T-helper 2 cell treated with Interferon-gamma antibody and Interleukin-4, amounts not matched to agents 5 μg/mL and 100 μg/mL, for 36 hours (primary cell): ENCODE results near the gene APBB1IP.

ENCODE experiments used
- DNase-seq: peaks from one replicate; pipeline ENCODE4 v3.0.0; 2021; ENCODE audit warnings: low spot score
- H3K27ac Mint-ChIP-seq: one replicate; pipeline ENCODE4 v1.8.0; 2021; ENCODE audit warnings: mild to moderate bottlenecking, mixed read lengths
- H3K27me3 Mint-ChIP-seq: one replicate; pipeline ENCODE4 v1.8.0; 2021; ENCODE audit warnings: low read depth, mixed read lengths
- H3K36me3 Mint-ChIP-seq: one replicate; pipeline ENCODE4 v1.8.0; 2021; ENCODE audit warnings: low read depth, mixed read lengths
- H3K4me1 Mint-ChIP-seq: one replicate; pipeline ENCODE4 v1.8.0; 2021; ENCODE audit warnings: low read depth, mixed read lengths
- H3K4me3 Mint-ChIP-seq: one replicate; pipeline ENCODE4 v1.8.0; 2022; ENCODE audit warnings: mild to moderate bottlenecking, moderate library complexity, mixed read lengths
- H3K9me3 Mint-ChIP-seq: one replicate; pipeline ENCODE4 v1.8.0; 2021; ENCODE audit warnings: mixed read lengths

Gene APBB1IP

GRCh38 chr10:26517141-26517867 is 79.2 kb downstream of the APBB1IP start:
- Mint-ChIP-seq H3K36me3 (peaks cover 79% of the 10 kb centered on the region), H3K9me3 (peaks cover 17% of the 10 kb centered on the region), H3K4me3 (no peak overlapping the region), H3K4me1 (no peaks in the 10 kb centered on the region), H3K27me3 (no peaks in the 10 kb centered on the region), H3K27ac (peak overlapping the region; percentile 14)
- DNase-seq, result no peak

- H3K27me3 Mint-ChIP-seq, result no peaks in the 10 kb centered on the region
- DNase-seq, result no peak
- peaks cover 13% of the 10 kb centered on the region for H3K9me3 Mint-ChIP-seq
- no peaks in the 10 kb centered on the region for H3K4me1 Mint-ChIP-seq
- H3K4me3 Mint-ChIP-seq, result no peak overlapping the region
- peaks cover 72% of the 10 kb centered on the region for H3K36me3 Mint-ChIP-seq
- no peak overlapping the region for H3K27ac Mint-ChIP-seq
Measured at GRCh38 chr10:26519803-26520202, 81.7 kb downstream of the APBB1IP start.

- H3K4me3 Mint-ChIP-seq, result no peak overlapping the region
- H3K27me3 Mint-ChIP-seq, result no peaks in the 10 kb centered on the region
- H3K9me3 Mint-ChIP-seq, result peaks cover 13% of the 10 kb centered on the region
- no peak overlapping the region for H3K27ac Mint-ChIP-seq
- DNase-seq, result no peak
- peaks cover 70% of the 10 kb centered on the region for H3K36me3 Mint-ChIP-seq
- H3K4me1 Mint-ChIP-seq, result peaks cover 2% of the 10 kb centered on the region
Measured at GRCh38 chr10:26520575-26520974, 82.4 kb downstream of the APBB1IP start.

GRCh38 chr10:26524161-26524896 is 86.2 kb downstream of the APBB1IP start:
- Mint-ChIP-seq H3K4me3 (no peak overlapping the region), H3K27me3 (no peaks in the 10 kb centered on the region), H3K27ac (no peak overlapping the region), H3K36me3 (peaks cover 60% of the 10 kb centered on the region), H3K4me1 (peaks cover 2% of the 10 kb centered on the region), H3K9me3 (peaks cover 10% of the 10 kb centered on the region)
- DNase-seq, result no peak

GRCh38 chr10:26525586-26525985 is 87.4 kb downstream of the APBB1IP start:
- Mint-ChIP-seq H3K4me3 (no peak overlapping the region), H3K27ac (no peak overlapping the region), H3K9me3 (no peaks in the 10 kb centered on the region), H3K27me3 (no peaks in the 10 kb centered on the region), H3K4me1 (peaks cover 2% of the 10 kb centered on the region), H3K36me3 (peaks cover 48% of the 10 kb centered on the region)
- DNase-seq, result no peak

GRCh38 chr10:26527018-26527417 is 88.9 kb downstream of the APBB1IP start:
- peaks cover 45% of the 10 kb centered on the region for H3K36me3 Mint-ChIP-seq
- H3K4me3 Mint-ChIP-seq, result no peak overlapping the region
- H3K9me3 Mint-ChIP-seq, result no peaks in the 10 kb centered on the region
- no peak for DNase-seq
- no peak overlapping the region for H3K27ac Mint-ChIP-seq
- H3K27me3 Mint-ChIP-seq, result no peaks in the 10 kb centered on the region
- peaks cover 2% of the 10 kb centered on the region for H3K4me1 Mint-ChIP-seq

GRCh38 chr10:26528048-26528447 is 89.9 kb downstream of the APBB1IP start:
- Mint-ChIP-seq H3K27ac (no peak overlapping the region), H3K4me1 (peaks cover 2% of the 10 kb centered on the region), H3K4me3 (no peak overlapping the region), H3K27me3 (no peaks in the 10 kb centered on the region), H3K36me3 (peaks cover 44% of the 10 kb centered on the region), H3K9me3 (no peaks in the 10 kb centered on the region)
- DNase-seq, result no peak

- Mint-ChIP-seq H3K36me3 (peaks cover 42% of the 10 kb centered on the region), H3K27ac (no peak overlapping the region), H3K27me3 (no peaks in the 10 kb centered on the region), H3K4me1 (peaks cover 2% of the 10 kb centered on the region), H3K9me3 (no peaks in the 10 kb centered on the region), H3K4me3 (no peak overlapping the region)
- no peak for DNase-seq
Measured at GRCh38 chr10:26528715-26529393, 90.7 kb downstream of the APBB1IP start.

- no peak overlapping the region for H3K4me3 Mint-ChIP-seq
- DNase-seq, result no peak
- peaks cover 1% of the 10 kb centered on the region for H3K4me1 Mint-ChIP-seq
- H3K9me3 Mint-ChIP-seq, result no peaks in the 10 kb centered on the region
- no peak overlapping the region for H3K27ac Mint-ChIP-seq
- peaks cover 37% of the 10 kb centered on the region for H3K36me3 Mint-ChIP-seq
- H3K27me3 Mint-ChIP-seq, result no peaks in the 10 kb centered on the region
Measured at GRCh38 chr10:26534384-26534783, 96.2 kb downstream of the APBB1IP start.

GRCh38 chr10:26540601-26541000 is 102.5 kb downstream of the APBB1IP start:
- Mint-ChIP-seq H3K27me3 (no peaks in the 10 kb centered on the region), H3K4me3 (no peak overlapping the region), H3K9me3 (no peaks in the 10 kb centered on the region), H3K27ac (peak overlapping the region; percentile 15), H3K36me3 (peaks cover 50% of the 10 kb centered on the region), H3K4me1 (peaks cover 21% of the 10 kb centered on the region)
- no peak for DNase-seq

- H3K9me3 Mint-ChIP-seq, result peaks cover 6% of the 10 kb centered on the region
- peaks cover 21% of the 10 kb centered on the region for H3K4me1 Mint-ChIP-seq
- H3K27ac Mint-ChIP-seq, result peak overlapping the region; percentile 64
- no peaks in the 10 kb centered on the region for H3K27me3 Mint-ChIP-seq
- DNase-seq, result no peak
- no peak overlapping the region for H3K4me3 Mint-ChIP-seq
- H3K36me3 Mint-ChIP-seq, result peaks cover 61% of the 10 kb centered on the region
Measured at GRCh38 chr10:26543567-26544306, 105.6 kb downstream of the APBB1IP start.

GRCh38 chr10:26544932-26545331 is 106.8 kb downstream of the APBB1IP start:
- DNase-seq, result no peak
- no peak overlapping the region for H3K4me3 Mint-ChIP-seq
- peaks cover 18% of the 10 kb centered on the region for H3K9me3 Mint-ChIP-seq
- H3K36me3 Mint-ChIP-seq, result peaks cover 67% of the 10 kb centered on the region
- H3K27ac Mint-ChIP-seq, result no peak overlapping the region
- H3K4me1 Mint-ChIP-seq, result peaks cover 19% of the 10 kb centered on the region
- no peaks in the 10 kb centered on the region for H3K27me3 Mint-ChIP-seq

GRCh38 chr10:26550774-26551526 is 112.8 kb downstream of the APBB1IP start:
- no peaks in the 10 kb centered on the region for H3K4me1 Mint-ChIP-seq
- no peaks in the 10 kb centered on the region for H3K27me3 Mint-ChIP-seq
- H3K36me3 Mint-ChIP-seq, result peaks cover 78% of the 10 kb centered on the region
- no peak for DNase-seq
- no peak overlapping the region for H3K27ac Mint-ChIP-seq
- H3K4me3 Mint-ChIP-seq, result no peak overlapping the region
- peaks cover 27% of the 10 kb centered on the region for H3K9me3 Mint-ChIP-seq
